ENCODE data around the gene ECT2.
"Not testable (repeated sequence)": the region's sequence is repeated elsewhere in the genome, so short reads cannot be mapped to it uniquely, and the experiment has no call there.

Gene ECT2, protein sequence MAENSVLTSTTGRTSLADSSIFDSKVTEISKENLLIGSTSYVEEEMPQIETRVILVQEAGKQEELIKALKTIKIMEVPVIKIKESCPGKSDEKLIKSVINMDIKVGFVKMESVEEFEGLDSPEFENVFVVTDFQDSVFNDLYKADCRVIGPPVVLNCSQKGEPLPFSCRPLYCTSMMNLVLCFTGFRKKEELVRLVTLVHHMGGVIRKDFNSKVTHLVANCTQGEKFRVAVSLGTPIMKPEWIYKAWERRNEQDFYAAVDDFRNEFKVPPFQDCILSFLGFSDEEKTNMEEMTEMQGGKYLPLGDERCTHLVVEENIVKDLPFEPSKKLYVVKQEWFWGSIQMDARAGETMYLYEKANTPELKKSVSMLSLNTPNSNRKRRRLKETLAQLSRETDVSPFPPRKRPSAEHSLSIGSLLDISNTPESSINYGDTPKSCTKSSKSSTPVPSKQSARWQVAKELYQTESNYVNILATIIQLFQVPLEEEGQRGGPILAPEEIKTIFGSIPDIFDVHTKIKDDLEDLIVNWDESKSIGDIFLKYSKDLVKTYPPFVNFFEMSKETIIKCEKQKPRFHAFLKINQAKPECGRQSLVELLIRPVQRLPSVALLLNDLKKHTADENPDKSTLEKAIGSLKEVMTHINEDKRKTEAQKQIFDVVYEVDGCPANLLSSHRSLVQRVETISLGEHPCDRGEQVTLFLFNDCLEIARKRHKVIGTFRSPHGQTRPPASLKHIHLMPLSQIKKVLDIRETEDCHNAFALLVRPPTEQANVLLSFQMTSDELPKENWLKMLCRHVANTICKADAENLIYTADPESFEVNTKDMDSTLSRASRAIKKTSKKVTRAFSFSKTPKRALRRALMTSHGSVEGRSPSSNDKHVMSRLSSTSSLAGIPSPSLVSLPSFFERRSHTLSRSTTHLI

DNA sequence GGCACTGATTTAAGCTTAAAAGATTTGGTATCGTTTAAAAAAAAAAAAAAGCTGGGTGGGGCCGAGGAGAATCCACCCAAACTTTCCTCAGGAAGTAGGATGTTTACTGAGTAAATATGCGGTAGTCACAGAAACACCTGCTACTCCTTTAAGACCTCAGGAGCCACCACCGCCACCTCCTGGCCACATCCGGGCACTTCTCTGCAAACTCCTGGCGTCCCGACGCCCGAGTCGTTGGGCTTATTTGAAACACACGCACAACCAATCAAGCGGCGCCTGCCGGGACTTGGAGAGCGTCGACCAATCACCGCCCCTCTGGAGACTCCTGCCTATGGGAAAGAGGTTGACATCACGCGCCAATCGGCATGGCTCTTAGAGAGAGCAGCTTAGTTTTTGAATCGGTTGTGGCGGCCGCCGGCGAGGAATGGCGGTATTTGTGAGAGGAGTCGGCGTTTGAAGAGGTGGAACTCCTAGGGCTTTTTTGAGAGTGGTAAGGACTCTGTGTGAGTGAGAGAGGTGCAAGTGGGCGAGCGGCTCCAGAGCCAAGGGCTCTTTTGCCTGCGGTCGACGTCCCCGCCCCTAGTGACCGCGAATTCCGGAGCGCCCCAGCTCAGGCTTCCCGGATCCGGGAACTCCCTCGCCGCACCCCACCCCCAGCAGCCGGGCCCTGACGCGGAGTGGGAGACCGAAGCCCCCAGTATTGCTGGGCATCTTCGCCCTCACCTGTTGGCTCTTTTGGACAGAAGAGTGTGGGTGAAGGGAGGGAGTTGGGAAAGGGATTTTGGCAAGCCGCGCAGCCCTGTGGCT is at the start of gene ECT2:
ECT2 (plus strand) TSS at position 359 of the 807 bp plus-strand sequence. CDS start 3,805 bp downstream, outside the sequence.
- CTCF ChIA-PET, result interaction anchor here (0.6 to 1.7 kb wide), 4 partner anchors 24 to 901 kb away, joined by 3 to 14 read pairs (median 4); no protein-coding TSS in a partner anchor
- peak; percentile 97 for DNase-seq (ENCODE audit: extremely low spot score)
- POLR2A ChIA-PET, result interaction anchor here (0.6 to 1.4 kb wide), 9 partner anchors 9 to 1738 kb away, joined by 3 to 9 read pairs (median 3); partner anchors contain the start of gene NCEH1
- TF ChIP-seq TARDBP (IDR thresholded peaks at IDR 0.05) (no peak), L3MBTL2 (conservative IDR thresholded peaks at IDR 0.05) (peak; percentile 61), FOXM1 (IDR thresholded peaks at IDR 0.05; ENCODE audit: borderline replicate concordance) (peak; percentile 99), ZNF384 (IDR thresholded peaks at IDR 0.05) (peak; percentile 79), ELF4 (IDR thresholded peaks at IDR 0.05) (peak; percentile 30)

DNA sequence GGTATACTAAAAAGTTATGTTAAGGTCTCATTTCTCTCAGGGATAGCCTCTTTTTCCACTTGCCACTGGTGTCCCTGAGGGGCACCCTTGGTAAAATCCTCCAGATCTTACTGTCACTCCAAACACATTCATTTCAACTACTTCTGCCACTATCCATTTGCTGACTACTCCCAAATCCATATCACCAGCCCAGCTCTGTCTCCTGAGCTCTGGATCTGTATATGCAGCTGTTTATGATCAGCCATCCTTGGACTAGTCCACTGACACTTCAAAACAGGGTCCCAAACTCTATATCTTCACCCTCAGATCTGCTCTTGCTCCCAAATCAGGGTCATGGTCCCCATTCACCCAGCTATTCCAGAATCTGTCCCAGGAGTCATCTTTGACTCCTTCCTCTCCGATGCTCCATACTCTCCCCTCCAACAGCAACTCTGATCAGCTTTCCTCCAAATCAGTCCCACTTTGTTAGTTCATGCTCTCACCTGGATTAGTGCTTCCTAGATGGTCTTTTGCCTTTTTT is 49.5 kb upstream of the ECT2 start:
- no peak for DNase-seq (ENCODE audit: extremely low spot score)
- POLR2A ChIA-PET, result no interaction called here
- CTCF ChIA-PET, result no interaction called here
- TF ChIP-seq TARDBP (IDR thresholded peaks at IDR 0.05), result no peak
- TF ChIP-seq FOXK2 (IDR thresholded peaks at IDR 0.05), result no peak
- TF ChIP-seq, protein P1, sequence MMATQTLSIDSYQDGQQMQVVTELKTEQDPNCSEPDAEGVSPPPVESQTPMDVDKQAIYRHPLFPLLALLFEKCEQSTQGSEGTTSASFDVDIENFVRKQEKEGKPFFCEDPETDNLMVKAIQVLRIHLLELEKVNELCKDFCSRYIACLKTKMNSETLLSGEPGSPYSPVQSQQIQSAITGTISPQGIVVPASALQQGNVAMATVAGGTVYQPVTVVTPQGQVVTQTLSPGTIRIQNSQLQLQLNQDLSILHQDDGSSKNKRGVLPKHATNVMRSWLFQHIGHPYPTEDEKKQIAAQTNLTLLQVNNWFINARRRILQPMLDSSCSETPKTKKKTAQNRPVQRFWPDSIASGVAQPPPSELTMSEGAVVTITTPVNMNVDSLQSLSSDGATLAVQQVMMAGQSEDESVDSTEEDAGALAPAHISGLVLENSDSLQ (IDR thresholded peaks at IDR 0.05), result no peak
- TF ChIP-seq FOXA1 (IDR thresholded peaks at IDR 0.05), result no peak

DNA sequence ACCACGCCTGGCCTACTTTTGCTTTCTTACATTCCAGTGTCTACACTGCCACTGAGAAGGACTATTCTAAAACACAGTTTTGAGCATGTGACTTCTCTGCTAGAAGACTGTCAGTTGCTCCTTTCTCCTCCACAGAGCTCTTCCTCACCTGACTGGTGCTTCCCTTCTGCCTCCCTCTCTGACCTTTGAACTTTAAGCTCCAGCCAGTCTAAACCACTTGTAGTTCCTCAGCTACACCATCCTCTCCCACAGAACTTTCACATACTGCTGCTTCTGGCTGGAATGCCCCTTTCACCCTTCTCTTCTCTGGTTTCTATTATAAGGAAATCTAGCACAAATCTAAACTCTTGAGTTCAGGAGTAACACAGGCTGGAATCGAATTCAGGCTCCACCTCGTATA is 48.8 kb upstream of the ECT2 start:
- ChIA-PET CTCF (interaction anchor here (1.1 kb wide), 1 partner anchor 10 kb away, joined by 3 read pairs; no protein-coding TSS in a partner anchor), POLR2A (no interaction called here)
- TF ChIP-seq NFRKB (IDR thresholded peaks at IDR 0.05) (no peak), FOXM1 (IDR thresholded peaks at IDR 0.05; ENCODE audit: borderline replicate concordance) (no peak), FOXA1 (IDR thresholded peaks at IDR 0.05) (no peak), SUZ12 (IDR thresholded peaks at IDR 0.05) (no peak)
- no peak for DNase-seq (ENCODE audit: extremely low spot score)

DNA sequence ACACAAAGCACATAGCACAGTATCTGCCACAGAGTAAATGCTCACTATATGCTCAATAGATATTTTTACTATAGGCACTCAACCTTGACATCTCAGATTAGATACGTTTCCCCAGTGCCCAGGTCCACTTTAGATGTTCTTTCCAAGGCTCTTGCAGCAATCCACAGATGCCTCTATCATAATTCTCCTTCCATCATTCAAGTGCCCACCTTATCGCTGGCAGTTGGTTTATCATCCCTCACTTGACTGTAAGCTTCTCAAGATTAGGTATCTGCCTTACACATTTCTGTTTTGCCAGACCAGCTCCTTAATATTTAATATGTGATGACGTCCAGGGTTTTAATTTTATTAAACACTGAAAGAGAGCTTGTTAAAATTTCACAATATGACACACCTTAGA is 48.3 kb upstream of the ECT2 start:
- no peak for DNase-seq (ENCODE audit: extremely low spot score)
- ChIA-PET CTCF (interaction anchor here (1.1 kb wide), 1 partner anchor 9 kb away, joined by 3 read pairs; no protein-coding TSS in a partner anchor), POLR2A (no interaction called here)
- TF ChIP-seq ZNF384 (IDR thresholded peaks at IDR 0.05), result no peak
- no peak for TF ChIP-seq L3MBTL2 (conservative IDR thresholded peaks at IDR 0.05)
- TF ChIP-seq FOXA1 (IDR thresholded peaks at IDR 0.05), result no peak
- TF ChIP-seq SUZ12 (IDR thresholded peaks at IDR 0.05), result no peak
- TF ChIP-seq ELF4 (IDR thresholded peaks at IDR 0.05), result no peak
- no peak for TF ChIP-seq SP1 (IDR thresholded peaks at IDR 0.05)

DNA sequence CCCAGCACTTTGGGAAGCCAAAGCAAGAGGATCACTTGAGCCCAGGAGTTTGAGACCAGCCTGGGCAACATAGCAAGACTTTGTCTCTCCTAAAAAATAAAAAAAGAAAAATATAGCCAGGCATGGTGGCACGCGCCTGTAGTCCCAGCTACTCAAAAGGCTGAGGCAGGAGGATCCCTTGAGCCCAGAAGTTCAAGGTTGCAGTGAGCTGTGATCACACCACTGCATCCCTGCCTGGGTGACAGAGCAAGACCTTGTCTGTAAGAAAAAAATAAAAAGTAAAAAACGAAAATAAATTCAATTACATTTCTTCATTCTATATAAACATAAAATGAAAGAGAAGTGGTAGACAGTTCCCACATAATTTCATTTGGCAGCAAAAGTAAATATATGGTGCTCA is 47.8 kb upstream of the ECT2 start:
- POLR2A ChIA-PET; DNase-seq (ENCODE audit: extremely low spot score); CTCF ChIA-PET: not testable (repeated sequence)

DNA sequence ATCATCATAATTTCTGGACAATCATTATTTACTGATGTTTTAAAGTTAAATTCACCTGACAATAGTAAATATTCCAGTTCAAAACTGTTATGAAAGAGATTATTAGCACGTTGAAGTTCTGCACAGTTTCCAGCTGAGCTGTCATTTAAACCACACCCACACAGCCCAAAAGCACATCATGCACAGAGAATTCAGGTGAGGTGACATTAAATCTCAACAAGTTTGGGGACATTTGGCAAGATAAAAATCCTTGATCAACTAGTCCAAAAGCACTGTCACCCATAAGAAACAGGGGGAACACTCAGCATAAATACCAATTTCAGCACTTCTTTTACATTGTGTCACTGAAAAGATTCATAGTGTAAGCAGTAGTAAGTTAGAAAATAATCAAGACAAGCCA is 46.5 kb upstream of the ECT2 start:
- CTCF ChIA-PET, result no interaction called here
- POLR2A ChIA-PET, result no interaction called here
- TF ChIP-seq CTBP1 (IDR thresholded peaks at IDR 0.05; ENCODE audit: borderline replicate concordance), result no peak
- TF ChIP-seq ARNT (IDR thresholded peaks at IDR 0.05), result no peak
- TF ChIP-seq ZNF384 (IDR thresholded peaks at IDR 0.05), result no peak
- no peak for TF ChIP-seq TARDBP (IDR thresholded peaks at IDR 0.05)
- TF ChIP-seq NFRKB (IDR thresholded peaks at IDR 0.05), result no peak
- no peak for TF ChIP-seq L3MBTL2 (conservative IDR thresholded peaks at IDR 0.05)
- no peak for TF ChIP-seq FOXK2 (IDR thresholded peaks at IDR 0.05)
- TF ChIP-seq, protein P1 (IDR thresholded peaks at IDR 0.05), result no peak
- no peak for TF ChIP-seq FOXM1 (IDR thresholded peaks at IDR 0.05; ENCODE audit: borderline replicate concordance)
- no peak for TF ChIP-seq LEF1 (IDR thresholded peaks at IDR 0.05; ENCODE audit: borderline replicate concordance)
- no peak for TF ChIP-seq HDGF (IDR thresholded peaks at IDR 0.05; ENCODE audit: borderline replicate concordance)
- TF ChIP-seq BHLHE40 (IDR thresholded peaks at IDR 0.05; ENCODE audit: borderline replicate concordance), result no peak
- no peak for TF ChIP-seq SUZ12 (IDR thresholded peaks at IDR 0.05)
- TF ChIP-seq FOXA1 (IDR thresholded peaks at IDR 0.05), result no peak
- no peak for TF ChIP-seq SP1 (IDR thresholded peaks at IDR 0.05)
- no peak for TF ChIP-seq ELF4 (IDR thresholded peaks at IDR 0.05)
- DNase-seq (ENCODE audit: extremely low spot score), result no peak

Measured in HEK293T (cell line).